ENCODE data around the gene SPTLC3. TPM values are rescaled to one million over a fixed set of nuclear protein-coding genes. Genes with fewer than 3 reads are reported as not detected.

The SPTLC3 gene
- total and polyA plus RNA-seq, 2 experiments from 2014 or later = 0.52 to 0.66 TPM

DNA sequence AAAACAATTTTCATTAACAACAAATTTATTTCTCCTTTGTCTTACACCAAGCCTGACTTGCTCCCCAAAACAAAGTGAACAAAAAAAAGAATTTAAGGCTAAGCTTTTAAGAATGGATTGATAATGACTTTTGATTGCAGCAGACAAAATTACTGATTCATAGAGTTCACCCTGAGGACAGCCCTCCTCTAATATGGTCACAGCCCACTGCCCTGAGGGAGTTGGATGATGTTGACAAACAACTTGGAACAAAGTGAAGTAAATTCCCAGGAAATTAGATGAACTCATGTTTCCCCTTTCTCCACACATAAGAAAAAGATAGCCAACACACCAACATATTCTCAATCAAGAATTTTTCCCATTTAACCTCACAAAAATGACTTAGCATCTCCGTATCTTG, 204.6 kb downstream of the SPTLC3 start:
- no peaks in the 10 kb centered on the region for H3K79me2 ChIP-seq (replicated peaks; ENCODE audit: insufficient read depth)
- Mint-ChIP-seq H3K27ac (no peak overlapping the region), H3K36me3 (ENCODE audit: low read depth) (no peaks in the 10 kb centered on the region), H3K4me3 (no peak overlapping the region), H3K9me3 (no peaks in the 10 kb centered on the region), H3K4me1 (0 out of 3 replicates have a peak, but pooled peaks cover 2% of the 10 kb centered on the region), H3K27me3 (ENCODE audit: insufficient read depth, low read depth, poor library complexity) (peaks cover 11% of the 10 kb centered on the region)
- no peaks in the 10 kb centered on the region for H3K36me3 ChIP-seq (ENCODE audit: insufficient read depth)
- H3K4me3 ChIP-seq = no peak overlapping the region
- H2AFZ ChIP-seq = no peak overlapping the region
- TF ChIP-seq JUNB (IDR thresholded peaks at IDR 0.05; ENCODE audit: unreplicated experiment) (no peak), ZNF331 (CRISPR knock-in tag; IDR thresholded peaks at IDR 0.05; ENCODE audit: low read depth) (no peak), EZH2 (IDR thresholded peaks at IDR 0.05; ENCODE audit: low read depth, unreplicated experiment) (no peak), CREB1 (CRISPR knock-in tag; IDR thresholded peaks at IDR 0.05; ENCODE audit: low read depth) (no peak), NANOG (IDR thresholded peaks at IDR 0.05; ENCODE audit: borderline replicate concordance) (no peak), CTCF (conservative IDR thresholded peaks at IDR 0.05; ENCODE audit: low read depth in 2 of 2) (no peak), STAT1 (IDR thresholded peaks at IDR 0.05; ENCODE audit: unreplicated experiment) (no peak), ZNF114 (CRISPR knock-in tag; IDR thresholded peaks at IDR 0.05) (no peak), POLR2AphosphoS5 (IDR thresholded peaks at IDR 0.05; ENCODE audit: low read depth) (no peak), REST (IDR thresholded peaks at IDR 0.05; ENCODE audit: unreplicated experiment) (no peak), EZH2phosphoT487 (IDR thresholded peaks at IDR 0.05; ENCODE audit: unreplicated experiment) (no peak)
- TF ChIP-seq, protein P1, sequence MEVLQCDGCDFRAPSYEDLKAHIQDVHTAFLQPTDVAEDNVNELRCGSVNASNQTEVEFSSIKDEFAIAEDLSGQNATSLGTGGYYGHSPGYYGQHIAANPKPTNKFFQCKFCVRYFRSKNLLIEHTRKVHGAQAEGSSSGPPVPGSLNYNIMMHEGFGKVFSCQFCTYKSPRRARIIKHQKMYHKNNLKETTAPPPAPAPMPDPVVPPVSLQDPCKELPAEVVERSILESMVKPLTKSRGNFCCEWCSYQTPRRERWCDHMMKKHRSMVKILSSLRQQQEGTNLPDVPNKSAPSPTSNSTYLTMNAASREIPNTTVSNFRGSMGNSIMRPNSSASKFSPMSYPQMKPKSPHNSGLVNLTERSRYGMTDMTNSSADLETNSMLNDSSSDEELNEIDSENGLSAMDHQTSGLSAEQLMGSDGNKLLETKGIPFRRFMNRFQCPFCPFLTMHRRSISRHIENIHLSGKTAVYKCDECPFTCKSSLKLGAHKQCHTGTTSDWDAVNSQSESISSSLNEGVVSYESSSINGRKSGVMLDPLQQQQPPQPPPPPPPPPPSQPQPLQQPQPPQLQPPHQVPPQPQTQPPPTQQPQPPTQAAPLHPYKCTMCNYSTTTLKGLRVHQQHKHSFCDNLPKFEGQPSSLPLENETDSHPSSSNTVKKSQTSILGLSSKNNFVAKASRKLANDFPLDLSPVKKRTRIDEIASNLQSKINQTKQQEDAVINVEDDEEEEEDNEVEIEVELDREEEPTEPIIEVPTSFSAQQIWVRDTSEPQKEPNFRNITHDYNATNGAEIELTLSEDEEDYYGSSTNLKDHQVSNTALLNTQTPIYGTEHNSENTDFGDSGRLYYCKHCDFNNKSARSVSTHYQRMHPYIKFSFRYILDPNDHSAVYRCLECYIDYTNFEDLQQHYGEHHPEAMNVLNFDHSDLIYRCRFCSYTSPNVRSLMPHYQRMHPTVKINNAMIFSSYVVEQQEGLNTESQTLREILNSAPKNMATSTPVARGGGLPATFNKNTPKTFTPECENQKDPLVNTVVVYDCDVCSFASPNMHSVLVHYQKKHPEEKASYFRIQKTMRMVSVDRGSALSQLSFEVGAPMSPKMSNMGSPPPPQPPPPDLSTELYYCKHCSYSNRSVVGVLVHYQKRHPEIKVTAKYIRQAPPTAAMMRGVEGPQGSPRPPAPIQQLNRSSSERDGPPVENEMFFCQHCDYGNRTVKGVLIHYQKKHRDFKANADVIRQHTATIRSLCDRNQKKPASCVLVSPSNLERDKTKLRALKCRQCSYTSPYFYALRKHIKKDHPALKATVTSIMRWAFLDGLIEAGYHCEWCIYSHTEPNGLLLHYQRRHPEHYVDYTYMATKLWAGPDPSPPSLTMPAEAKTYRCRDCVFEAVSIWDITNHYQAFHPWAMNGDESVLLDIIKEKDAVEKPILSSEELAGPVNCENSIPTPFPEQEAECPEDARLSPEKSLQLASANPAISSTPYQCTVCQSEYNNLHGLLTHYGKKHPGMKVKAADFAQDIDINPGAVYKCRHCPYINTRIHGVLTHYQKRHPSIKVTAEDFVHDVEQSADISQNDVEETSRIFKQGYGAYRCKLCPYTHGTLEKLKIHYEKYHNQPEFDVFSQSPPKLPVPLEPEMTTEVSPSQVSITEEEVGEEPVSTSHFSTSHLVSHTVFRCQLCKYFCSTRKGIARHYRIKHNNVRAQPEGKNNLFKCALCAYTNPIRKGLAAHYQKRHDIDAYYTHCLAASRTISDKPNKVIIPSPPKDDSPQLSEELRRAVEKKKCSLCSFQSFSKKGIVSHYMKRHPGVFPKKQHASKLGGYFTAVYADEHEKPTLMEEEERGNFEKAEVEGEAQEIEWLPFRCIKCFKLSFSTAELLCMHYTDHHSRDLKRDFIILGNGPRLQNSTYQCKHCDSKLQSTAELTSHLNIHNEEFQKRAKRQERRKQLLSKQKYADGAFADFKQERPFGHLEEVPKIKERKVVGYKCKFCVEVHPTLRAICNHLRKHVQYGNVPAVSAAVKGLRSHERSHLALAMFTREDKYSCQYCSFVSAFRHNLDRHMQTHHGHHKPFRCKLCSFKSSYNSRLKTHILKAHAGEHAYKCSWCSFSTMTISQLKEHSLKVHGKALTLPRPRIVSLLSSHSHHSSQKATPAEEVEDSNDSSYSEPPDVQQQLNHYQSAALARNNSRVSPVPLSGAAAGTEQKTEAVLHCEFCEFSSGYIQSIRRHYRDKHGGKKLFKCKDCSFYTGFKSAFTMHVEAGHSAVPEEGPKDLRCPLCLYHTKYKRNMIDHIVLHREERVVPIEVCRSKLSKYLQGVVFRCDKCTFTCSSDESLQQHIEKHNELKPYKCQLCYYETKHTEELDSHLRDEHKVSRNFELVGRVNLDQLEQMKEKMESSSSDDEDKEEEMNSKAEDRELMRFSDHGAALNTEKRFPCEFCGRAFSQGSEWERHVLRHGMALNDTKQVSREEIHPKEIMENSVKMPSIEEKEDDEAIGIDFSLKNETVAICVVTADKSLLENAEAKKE (CRISPR knock-in tag; IDR thresholded peaks at IDR 0.05) = no peak
- TF ChIP-seq, protein P2, sequence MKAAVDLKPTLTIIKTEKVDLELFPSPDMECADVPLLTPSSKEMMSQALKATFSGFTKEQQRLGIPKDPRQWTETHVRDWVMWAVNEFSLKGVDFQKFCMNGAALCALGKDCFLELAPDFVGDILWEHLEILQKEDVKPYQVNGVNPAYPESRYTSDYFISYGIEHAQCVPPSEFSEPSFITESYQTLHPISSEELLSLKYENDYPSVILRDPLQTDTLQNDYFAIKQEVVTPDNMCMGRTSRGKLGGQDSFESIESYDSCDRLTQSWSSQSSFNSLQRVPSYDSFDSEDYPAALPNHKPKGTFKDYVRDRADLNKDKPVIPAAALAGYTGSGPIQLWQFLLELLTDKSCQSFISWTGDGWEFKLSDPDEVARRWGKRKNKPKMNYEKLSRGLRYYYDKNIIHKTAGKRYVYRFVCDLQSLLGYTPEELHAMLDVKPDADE (IDR thresholded peaks at IDR 0.05) = no peak
- no peak for DNase-seq (ENCODE audit: low spot score)
- no peak for ATAC-seq
- H3K9me2 ChIP-seq (ENCODE audit: insufficient read depth) = no peaks in the 10 kb centered on the region
- H3K4me2 ChIP-seq = no peak overlapping the region
- no peak overlapping the region for H3K27ac ChIP-seq (ENCODE audit: low read depth)
- H3F3A ChIP-seq (replicated peaks; ENCODE audit: low read depth) = no peaks in the 10 kb centered on the region
- H3K27me3 ChIP-seq (ENCODE audit: insufficient read depth) = peaks cover 25% of the 10 kb centered on the region
- no peaks in the 10 kb centered on the region for H4K20me1 ChIP-seq (replicated peaks; ENCODE audit: insufficient read depth)
- no peaks in the 10 kb centered on the region for H3K4me1 ChIP-seq (ENCODE audit: insufficient read depth)
